ENCODE results near the gene LRRC27.

LRRC27 gene

GRCh38 chr10:132414402-132415016 is 82.5 kb downstream of the LRRC27 start:
- DNase-seq (ENCODE audit: low read depth) = no peak

DNA sequence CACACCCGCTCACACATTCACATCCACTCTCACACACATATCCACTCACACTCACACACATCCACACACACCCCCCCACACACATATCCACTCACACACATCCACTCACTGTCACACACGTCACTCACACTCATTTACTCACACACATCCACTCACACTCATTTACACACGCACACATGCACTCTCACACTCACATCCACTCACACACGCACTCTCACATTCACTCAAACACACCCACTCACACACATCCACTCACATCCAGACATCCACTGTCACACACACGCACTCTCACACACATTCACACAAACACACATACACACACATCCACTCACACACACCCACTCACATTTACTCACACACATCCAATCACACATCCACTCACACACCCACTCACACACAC is 83.3 kb downstream of the LRRC27 start:
- DNase-seq (ENCODE audit: low read depth) = no peak

GRCh38 chr10:132415956-132416355 is 84.0 kb downstream of the LRRC27 start:
- no peak for DNase-seq (ENCODE audit: low read depth)

GRCh38 chr10:132416566-132417256 is 84.7 kb downstream of the LRRC27 start:
- no peak for DNase-seq (ENCODE audit: low read depth)

DNA sequence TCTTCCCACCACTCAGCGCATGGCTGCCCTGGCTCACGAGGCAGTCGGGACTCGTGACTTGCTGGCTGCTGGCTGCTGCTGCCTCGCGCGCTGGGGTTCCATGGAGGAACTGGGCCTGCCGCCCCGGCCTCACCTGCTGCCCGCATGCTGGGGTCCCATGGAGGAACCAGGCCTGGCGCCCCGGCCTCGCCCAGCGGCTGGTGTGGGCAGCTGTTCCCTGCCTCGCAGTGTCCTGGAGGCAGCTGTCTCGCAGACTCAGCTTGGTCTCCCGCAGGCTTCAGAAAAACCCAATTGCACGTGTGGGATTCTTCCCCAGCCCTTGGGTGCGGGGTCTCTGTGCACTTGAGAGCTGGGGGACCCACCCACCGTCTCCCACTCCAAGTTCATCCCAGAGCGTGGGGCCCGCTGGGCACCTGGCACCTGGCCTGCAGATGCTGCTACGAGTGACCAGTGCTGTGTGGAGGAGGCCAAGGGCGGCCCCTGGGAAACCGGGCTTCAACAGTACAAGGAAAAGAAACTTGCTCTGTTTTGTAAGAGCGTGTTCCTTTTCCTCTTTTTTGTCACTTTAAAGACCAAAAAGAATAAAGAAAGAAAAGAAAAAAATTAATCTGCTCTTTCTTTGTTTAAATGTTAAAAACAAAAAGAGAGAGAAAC is 85.4 kb downstream of the LRRC27 start:
- no peak for DNase-seq (ENCODE audit: low read depth)

DNA sequence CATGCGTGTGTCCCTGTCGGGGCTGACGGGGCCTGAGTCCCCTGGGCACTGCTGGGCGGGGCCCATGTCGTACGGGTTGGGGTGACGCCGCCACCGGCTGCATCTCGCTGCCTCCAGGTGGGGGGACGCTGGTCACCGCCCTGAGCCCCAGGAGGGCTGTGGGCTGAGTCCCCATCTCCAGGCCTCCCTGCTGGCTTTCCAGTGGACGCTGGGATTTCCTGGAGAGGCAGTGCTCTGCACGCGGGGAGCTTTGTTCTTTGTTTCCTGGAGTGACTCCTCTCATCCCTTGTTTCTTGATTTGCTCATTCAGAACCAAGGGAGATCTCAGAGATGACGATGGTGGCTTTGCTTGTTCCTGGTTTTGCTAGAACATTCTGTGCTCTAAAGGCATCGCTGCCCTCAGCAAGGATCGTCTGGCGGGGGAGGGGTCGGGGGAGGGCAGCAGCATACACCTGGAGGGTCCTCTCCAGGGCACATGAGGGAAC is 86.0 kb downstream of the LRRC27 start:
- no peak for DNase-seq (ENCODE audit: low read depth)

GRCh38 chr10:132418527-132419416 is 86.8 kb downstream of the LRRC27 start:
- no peak for DNase-seq (ENCODE audit: low read depth)

- DNase-seq (ENCODE audit: low read depth) = no peak
Observed at GRCh38 chr10:132419538-132420468, 87.8 kb downstream of the LRRC27 start.

- DNase-seq (ENCODE audit: low read depth) = no peak
Observed at GRCh38 chr10:132420469-132420980, 88.5 kb downstream of the LRRC27 start.

DNA sequence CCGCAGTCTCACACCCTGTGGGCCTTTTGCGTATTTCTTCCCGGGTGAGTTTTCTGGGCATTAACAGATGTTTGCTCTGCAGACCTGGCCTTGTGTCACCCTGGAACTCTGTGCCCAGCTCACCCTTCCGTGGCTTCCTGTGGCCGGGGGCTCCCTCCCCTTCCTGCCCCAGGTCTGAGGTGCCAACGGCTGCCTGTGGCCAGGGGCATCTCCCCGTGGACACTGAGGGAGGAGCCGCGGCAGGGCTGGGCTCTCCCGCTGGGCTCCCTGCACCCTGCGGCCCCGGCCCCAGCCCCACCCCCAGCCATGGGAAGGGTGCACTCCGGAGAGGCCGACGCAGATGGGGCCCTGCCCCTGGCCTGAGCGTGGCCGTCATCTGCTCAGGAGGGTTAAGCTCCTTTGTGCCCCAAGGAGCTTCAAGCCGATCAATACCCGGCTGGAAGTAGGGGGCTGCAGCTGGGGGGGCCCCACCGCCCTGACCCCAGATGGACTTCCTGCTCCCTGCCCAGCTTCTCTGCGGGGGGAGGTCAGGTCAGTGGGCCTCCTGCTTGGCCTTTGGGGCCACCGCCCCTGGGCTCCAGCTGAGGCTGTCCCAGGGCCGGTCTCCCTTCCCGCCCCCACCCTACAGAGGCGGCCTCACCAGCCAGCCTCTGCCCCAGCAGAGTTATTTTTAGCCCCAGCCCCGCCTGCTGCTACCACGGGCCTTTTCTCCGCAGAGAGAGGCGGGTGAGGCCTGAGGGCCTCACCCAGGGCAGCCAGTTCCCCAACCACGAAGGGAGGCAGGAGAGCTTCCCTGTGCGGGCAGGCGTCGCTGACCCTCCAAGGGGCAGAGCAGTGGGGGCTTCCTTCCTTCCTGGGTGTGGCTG is 89.2 kb downstream of the LRRC27 start:
- DNase-seq (ENCODE audit: low read depth) = no peak

DNA sequence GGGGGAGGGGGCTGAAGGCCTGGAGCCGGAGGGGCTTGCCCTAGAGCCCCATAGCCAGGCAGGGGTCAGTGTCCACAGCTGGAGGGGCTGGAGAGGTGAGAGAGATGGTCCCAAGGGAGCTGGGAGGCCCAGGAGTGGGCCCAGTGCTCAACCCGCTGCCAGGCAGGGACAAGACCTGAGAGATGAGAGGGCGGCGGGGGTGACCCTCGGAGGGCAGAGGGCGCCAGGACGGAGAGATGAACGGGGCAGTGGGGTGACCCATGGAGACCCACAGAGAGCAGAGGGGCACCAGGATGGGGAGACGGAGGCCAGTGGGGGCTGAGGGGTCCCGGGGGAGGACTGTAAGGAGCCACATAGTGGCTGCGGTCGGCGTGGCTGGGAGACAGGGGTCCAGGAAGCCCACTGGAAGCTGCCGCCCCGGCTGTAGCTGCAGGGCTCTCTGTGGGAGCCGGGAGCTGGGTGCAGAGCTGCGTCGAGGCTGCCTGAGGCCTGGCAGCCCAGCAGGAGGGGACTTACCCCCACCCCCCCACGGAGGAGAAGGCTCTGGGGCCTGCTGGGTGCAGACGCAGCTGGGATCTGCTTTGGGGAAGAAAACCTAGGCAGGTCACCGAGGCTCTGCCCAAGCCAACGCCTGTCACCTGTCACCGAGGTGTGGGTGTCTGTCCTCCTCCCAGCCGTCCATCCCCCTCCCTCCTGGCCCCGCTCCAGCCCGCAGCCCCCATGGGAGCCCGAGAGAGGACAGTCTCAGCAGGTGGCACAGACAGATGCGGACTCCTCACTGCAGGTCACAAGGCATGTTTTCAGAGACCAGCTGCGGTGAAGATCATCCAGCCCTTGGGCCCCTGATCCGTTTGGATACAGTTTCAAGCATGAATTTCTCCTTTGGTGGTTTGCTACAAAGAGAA is 90.1 kb downstream of the LRRC27 start:
- DNase-seq (ENCODE audit: low read depth) = no peak

DNA sequence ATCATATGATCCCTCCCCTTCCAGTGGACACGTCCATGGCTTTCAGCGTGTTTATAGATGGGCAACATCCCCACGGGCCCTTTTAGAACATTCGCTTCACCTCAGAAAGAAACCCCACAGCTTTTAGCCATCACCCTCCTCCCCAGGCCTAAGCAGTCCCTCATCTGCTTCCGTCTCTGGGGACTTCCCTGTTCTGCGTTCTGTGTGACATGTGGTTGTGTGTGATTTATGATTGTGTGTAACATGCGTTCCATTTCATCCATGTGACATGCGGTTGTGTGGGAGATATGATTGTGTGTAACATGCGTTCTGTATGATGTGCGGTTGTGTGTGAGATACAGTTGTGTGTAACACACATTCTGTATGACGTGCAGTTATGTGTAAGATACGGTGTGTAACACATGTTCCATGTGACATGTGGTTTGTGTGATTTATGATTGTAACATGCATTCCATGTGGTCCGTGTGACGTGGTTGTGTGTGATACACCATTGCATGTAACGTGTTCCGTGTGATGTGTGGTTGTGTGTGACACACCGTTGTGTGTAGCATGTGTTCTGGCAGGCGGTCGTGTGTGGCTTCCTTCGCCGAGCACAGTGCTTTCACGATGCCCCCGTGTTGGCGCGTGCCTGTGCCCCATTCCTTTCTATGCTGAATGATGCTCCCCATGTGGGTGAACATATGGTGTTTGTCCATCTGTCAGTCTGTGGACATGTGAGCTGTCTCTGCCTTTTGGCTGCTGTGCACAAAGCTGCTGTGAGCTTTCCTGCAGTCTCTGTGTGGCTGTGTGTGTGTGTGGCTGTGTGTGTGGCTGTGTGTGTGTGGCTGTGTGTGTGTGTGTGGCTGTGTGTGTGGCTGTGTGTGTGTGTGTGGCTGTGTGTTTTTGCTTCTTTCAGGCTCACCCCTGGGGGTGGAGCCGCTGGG is 91.2 kb downstream of the LRRC27 start:
- DNase-seq (ENCODE audit: low read depth) = no peak

GRCh38 chr10:132423966-132424861 is 92.2 kb downstream of the LRRC27 start:
- DNase-seq (ENCODE audit: low read depth) = no peak

GRCh38 chr10:132425029-132425756 is 93.2 kb downstream of the LRRC27 start:
- no peak for DNase-seq (ENCODE audit: low read depth)

- no peak for DNase-seq (ENCODE audit: low read depth)
Observed at GRCh38 chr10:132425757-132426155, 93.8 kb downstream of the LRRC27 start.

Data from stimulated activated CD8-positive, alpha-beta memory T cell treated with anti-CD3 and anti-CD28 coated beads, Interleukin-7, amount 100 ng/mL, for 24 hours (primary cell).